HepG2 (cell line): ENCODE measurements around the gene CKS2. TPM values are rescaled to one million over a fixed set of nuclear protein-coding genes. Genes with fewer than 3 reads are reported as not detected.
A peak's percentile ranks its signal among the peaks of the same experiment; 100 is the strongest.

Experiments used
- MAFK ChIP-seq, 2 experiments: IDR thresholded peaks in 1 of 2; conservative IDR thresholded peaks in 1 of 2; 2 replicates each; pipeline ENCODE4 v1.6.1; 2011; ENCODE audit warnings: improper control_type of control experiment in 2 of 2, low read length in 2 of 2
- NR2C2 ChIP-seq: sonication (generic); formaldehyde crosslinking; IDR thresholded peaks from 2 replicates; pipeline ENCODE4 v1.4.0; 2020; ENCODE audit warnings: missing genetic modification reagents, mild to moderate bottlenecking, moderate library complexity, borderline replicate concordance
- PITX1 ChIP-seq: sonication (generic); formaldehyde crosslinking; IDR thresholded peaks from 2 replicates; pipeline ENCODE4 v1.5.1; 2020; ENCODE audit warnings: mild to moderate bottlenecking, missing genetic modification reagents
- SRY ChIP-seq: sonication (generic); formaldehyde crosslinking; IDR thresholded peaks from 2 replicates; pipeline ENCODE4 v1.8.0; 2022; ENCODE audit warnings: mild to moderate bottlenecking, missing genetic modification reagents
- ZFP41 ChIP-seq: sonication (generic); formaldehyde crosslinking; IDR thresholded peaks from 2 replicates; pipeline ENCODE4 v1.4.0; 2020; ENCODE audit warnings: mild to moderate bottlenecking, missing genetic modification reagents, borderline replicate concordance
- ZFP62 ChIP-seq: sonication (generic); formaldehyde crosslinking; IDR thresholded peaks from 2 replicates; pipeline ENCODE4 v1.4.0; 2020; ENCODE audit warnings: missing genetic modification reagents
- ZFP82 ChIP-seq: sonication (generic); formaldehyde crosslinking; IDR thresholded peaks from 2 replicates; pipeline ENCODE4 v1.5.1; 2020; ENCODE audit warnings: mild to moderate bottlenecking, missing genetic modification reagents, borderline replicate concordance
- ZIK1 ChIP-seq: sonication (generic); formaldehyde crosslinking; IDR thresholded peaks from 2 replicates; pipeline ENCODE4 v1.5.0; 2020; ENCODE audit warnings: mild to moderate bottlenecking, low read depth, missing genetic modification reagents, borderline replicate concordance
- ZNF207 ChIP-seq: fragments of 450-650 bp; IDR thresholded peaks from 2 replicates; pipeline ENCODE4 v1.6.1; 2016; ENCODE audit warnings: antibody characterized with exemption, borderline replicate concordance
- ZNF614 ChIP-seq: IDR thresholded peaks from 2 replicates; pipeline ENCODE4 v1.6.1; 2018; ENCODE audit warnings: missing biosample characterization, missing genetic modification reagents, inconsistent platforms, borderline replicate concordance
- ZNF841 ChIP-seq: sonication (generic); formaldehyde crosslinking; IDR thresholded peaks from 2 replicates; pipeline ENCODE4 v1.8.1; 2023; ENCODE audit warnings: missing genetic modification reagents, borderline replicate concordance
- ZNF879 ChIP-seq: sonication (generic); formaldehyde crosslinking; IDR thresholded peaks from 2 replicates; pipeline ENCODE4 v1.8.1; 2023; ENCODE audit warnings: missing genetic modification reagents
- polyA plus RNA-seq, 8 experiments: library from polyadenylated mRNA; depleted of rRNA in 3 of 8; stranded (reverse) in 7 of 8; unstranded in 1 of 8; fragments of >200 nt; fragmentation: Illumina TruSeq in 4 of 8; extraction: Trizol in 4 of 8; gene quantifications; 2 replicates each; pipeline versions ENCODE4 v1.2.1 to v1.2.3, GENCODE V29; 2011 to 2016; ENCODE audit warnings: low read depth in 4 of 8, missing spikeins in 1 of 8, mixed read lengths in 1 of 8; ENCODE audit not compliant: insufficient read depth in 1 of 8
- total RNA-seq, 5 experiments: library from RNA; depleted of rRNA; stranded (reverse); fragments of >200 nt; fragmentation: Illumina TruSeq; extraction: Trizol; gene quantifications; 2 replicates each; pipeline ENCODE4 v1.2.3, GENCODE V29; 2016; ENCODE audit warnings: low read depth in 1 of 5
- TF ChIP-seq, protein P1 (sequence below): IDR thresholded peaks from 2 replicates; pipeline ENCODE4 v1.6.1; 2016; ENCODE audit warnings: mild to moderate bottlenecking
- TF ChIP-seq, protein P2 (sequence below): sonication (generic); formaldehyde crosslinking; IDR thresholded peaks from 2 replicates; pipeline ENCODE4 v1.5.0; 2020; ENCODE audit warnings: missing genetic modification reagents
- TF ChIP-seq, protein P3 (sequence below): sonication (generic); formaldehyde crosslinking; conservative IDR thresholded peaks from 2 replicates; pipeline ENCODE4 v1.4.0; 2020; ENCODE audit warnings: missing genetic modification reagents
- TF ChIP-seq, protein P4 (sequence below): sonication (generic); formaldehyde crosslinking; IDR thresholded peaks from 2 replicates; pipeline ENCODE4 v1.8.0; 2022; ENCODE audit warnings: mild to moderate bottlenecking, missing genetic modification reagents
- TF ChIP-seq, protein P5 (sequence below): sonication (generic); formaldehyde crosslinking; IDR thresholded peaks from 2 replicates; pipeline ENCODE4 v1.8.0; 2022; ENCODE audit warnings: mild to moderate bottlenecking, missing genetic modification reagents, borderline replicate concordance
- TF ChIP-seq, protein P6 (sequence below): sonication (generic); formaldehyde crosslinking; conservative IDR thresholded peaks from 2 replicates; pipeline ENCODE4 v1.4.0; 2020; ENCODE audit warnings: missing genetic modification reagents

The CKS2 gene
- total and polyA plus RNA-seq, 2 of the 13 experiments (the other 11 are each of a cell fraction or from before 2014, with no cell fraction given) = 251 to 317 TPM

DNA sequence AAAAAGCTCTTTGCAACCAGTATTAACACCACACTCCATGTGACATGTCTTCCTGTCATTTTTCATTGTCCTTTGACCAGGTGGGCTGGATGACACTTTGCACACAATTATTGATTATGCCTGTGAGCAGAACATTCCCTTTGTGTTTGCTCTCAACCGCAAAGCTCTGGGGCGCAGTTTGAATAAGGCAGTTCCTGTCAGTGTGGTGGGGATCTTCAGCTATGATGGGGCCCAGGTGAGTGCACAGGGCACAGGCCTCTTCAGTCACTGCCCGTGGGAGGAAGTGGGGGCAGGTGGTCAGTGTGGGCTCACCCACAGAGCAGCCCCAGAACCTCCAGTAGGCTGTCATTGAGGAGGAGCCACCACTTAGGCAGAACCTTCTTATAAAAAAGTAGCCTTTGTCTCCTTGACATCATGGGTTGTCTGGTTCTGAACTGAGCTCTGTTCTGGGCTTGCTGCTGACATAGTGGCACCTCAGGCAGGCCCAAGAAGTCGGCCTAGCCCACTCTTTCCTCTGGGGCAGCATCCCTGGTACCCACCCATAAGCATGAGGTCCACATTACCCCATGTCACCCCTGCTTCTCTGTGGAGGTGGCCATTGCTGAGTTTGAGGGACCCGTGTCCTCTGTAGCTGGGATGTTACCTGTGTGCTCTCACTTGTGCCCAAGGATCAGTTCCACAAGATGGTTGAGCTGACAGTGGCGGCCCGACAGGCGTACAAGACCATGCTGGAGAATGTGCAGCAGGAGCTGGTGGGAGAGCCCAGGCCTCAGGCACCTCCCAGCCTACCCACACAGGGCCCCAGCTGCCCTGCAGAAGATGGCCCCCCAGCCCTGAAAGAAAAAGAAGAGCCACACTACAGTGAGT is 46.6 kb downstream of the CKS2 start (continued):
- TF ChIP-seq ZFP41 = no peak
- TF ChIP-seq, protein P1, sequence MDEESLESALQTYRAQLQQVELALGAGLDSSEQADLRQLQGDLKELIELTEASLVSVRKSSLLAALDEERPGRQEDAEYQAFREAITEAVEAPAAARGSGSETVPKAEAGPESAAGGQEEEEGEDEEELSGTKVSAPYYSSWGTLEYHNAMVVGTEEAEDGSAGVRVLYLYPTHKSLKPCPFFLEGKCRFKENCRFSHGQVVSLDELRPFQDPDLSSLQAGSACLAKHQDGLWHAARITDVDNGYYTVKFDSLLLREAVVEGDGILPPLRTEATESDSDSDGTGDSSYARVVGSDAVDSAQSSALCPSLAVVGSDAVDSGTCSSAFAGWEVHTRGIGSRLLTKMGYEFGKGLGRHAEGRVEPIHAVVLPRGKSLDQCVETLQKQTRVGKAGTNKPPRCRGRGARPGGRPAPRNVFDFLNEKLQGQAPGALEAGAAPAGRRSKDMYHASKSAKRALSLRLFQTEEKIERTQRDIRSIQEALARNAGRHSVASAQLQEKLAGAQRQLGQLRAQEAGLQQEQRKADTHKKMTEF (CRISPR knock-in tag) = peak; percentile 93
- TF ChIP-seq MAFK (conservative IDR thresholded peaks at IDR 0.05 in 1 of 2, IDR thresholded peaks at IDR 0.05 in 1 of 2; ENCODE audit: low read length in 2 of 2) = no peak
- no peak for TF ChIP-seq ZIK1 (CRISPR knock-in tag)
- TF ChIP-seq NR2C2 (CRISPR knock-in tag) = peak; percentile 45; the same call in 1 of the 2 replicates
- TF ChIP-seq ZFP62 (CRISPR knock-in tag) = no peak
- TF ChIP-seq ZNF207 = no peak
- peak; percentile 75 for TF ChIP-seq ZNF614 (CRISPR knock-in tag)
- TF ChIP-seq, protein P2, sequence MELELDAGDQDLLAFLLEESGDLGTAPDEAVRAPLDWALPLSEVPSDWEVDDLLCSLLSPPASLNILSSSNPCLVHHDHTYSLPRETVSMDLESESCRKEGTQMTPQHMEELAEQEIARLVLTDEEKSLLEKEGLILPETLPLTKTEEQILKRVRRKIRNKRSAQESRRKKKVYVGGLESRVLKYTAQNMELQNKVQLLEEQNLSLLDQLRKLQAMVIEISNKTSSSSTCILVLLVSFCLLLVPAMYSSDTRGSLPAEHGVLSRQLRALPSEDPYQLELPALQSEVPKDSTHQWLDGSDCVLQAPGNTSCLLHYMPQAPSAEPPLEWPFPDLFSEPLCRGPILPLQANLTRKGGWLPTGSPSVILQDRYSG = no peak
- TF ChIP-seq ZFP82 (CRISPR knock-in tag) = peak; percentile 81; the same call in 1 of the 2 replicates
- TF ChIP-seq, protein P3, sequence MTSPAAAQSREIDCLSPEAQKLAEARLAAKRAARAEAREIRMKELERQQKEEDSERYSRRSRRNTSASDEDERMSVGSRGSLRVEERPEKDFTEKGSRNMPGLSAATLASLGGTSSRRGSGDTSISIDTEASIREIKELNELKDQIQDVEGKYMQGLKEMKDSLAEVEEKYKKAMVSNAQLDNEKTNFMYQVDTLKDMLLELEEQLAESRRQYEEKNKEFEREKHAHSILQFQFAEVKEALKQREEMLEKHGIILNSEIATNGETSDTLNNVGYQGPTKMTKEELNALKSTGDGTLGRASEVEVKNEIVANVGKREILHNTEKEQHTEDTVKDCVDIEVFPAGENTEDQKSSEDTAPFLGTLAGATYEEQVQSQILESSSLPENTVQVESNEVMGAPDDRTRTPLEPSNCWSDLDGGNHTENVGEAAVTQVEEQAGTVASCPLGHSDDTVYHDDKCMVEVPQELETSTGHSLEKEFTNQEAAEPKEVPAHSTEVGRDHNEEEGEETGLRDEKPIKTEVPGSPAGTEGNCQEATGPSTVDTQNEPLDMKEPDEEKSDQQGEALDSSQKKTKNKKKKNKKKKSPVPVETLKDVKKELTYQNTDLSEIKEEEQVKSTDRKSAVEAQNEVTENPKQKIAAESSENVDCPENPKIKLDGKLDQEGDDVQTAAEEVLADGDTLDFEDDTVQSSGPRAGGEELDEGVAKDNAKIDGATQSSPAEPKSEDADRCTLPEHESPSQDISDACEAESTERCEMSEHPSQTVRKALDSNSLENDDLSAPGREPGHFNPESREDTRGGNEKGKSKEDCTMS (CRISPR knock-in tag) = no peak
- TF ChIP-seq, protein P4, sequence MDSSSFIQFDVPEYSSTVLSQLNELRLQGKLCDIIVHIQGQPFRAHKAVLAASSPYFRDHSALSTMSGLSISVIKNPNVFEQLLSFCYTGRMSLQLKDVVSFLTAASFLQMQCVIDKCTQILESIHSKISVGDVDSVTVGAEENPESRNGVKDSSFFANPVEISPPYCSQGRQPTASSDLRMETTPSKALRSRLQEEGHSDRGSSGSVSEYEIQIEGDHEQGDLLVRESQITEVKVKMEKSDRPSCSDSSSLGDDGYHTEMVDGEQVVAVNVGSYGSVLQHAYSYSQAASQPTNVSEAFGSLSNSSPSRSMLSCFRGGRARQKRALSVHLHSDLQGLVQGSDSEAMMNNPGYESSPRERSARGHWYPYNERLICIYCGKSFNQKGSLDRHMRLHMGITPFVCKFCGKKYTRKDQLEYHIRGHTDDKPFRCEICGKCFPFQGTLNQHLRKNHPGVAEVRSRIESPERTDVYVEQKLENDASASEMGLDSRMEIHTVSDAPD (CRISPR knock-in tag) = 0 out of 2 replicates have a peak, but pooled peaks have one; percentile 35
- TF ChIP-seq, protein P5, sequence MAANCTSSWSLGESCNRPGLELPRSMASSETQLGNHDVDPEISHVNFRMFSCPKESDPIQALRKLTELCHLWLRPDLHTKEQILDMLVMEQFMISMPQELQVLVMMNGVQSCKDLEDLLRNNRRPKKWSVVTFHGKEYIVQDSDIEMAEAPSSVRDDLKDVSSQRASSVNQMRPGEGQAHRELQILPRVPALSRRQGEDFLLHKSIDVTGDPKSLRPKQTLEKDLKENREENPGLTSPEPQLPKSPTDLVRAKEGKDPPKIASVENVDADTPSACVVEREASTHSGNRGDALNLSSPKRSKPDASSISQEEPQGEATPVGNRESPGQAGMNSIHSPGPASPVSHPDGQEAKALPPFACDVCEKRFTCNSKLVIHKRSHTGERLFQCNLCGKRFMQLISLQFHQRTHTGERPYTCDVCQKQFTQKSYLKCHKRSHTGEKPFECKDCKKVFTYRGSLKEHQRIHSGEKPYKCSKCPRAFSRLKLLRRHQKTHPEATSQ (CRISPR knock-in tag) = peak; percentile 94; the same call in 1 of the 2 replicates
- TF ChIP-seq ZNF841 (CRISPR knock-in tag) = no peak
- no peak for TF ChIP-seq ZNF879 (CRISPR knock-in tag)
- TF ChIP-seq PITX1 = peak; percentile 89
- no peak for TF ChIP-seq SRY (CRISPR knock-in tag)
- TF ChIP-seq, protein P6, sequence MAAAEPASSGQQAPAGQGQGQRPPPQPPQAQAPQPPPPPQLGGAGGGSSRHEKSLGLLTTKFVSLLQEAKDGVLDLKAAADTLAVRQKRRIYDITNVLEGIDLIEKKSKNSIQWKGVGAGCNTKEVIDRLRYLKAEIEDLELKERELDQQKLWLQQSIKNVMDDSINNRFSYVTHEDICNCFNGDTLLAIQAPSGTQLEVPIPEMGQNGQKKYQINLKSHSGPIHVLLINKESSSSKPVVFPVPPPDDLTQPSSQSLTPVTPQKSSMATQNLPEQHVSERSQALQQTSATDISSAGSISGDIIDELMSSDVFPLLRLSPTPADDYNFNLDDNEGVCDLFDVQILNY (CRISPR knock-in tag) = no peak
